IMR-90 (cell line): Measurements from ENCODE around the gene DHRS7C. TPM values are rescaled to one million over a fixed set of nuclear protein-coding genes. Genes with fewer than 3 reads are reported as not detected.

ENCODE experiments used
- ATAC-seq: fragments of 200-7000 bp; cut with Tn5 transposase; 2 replicates; pipeline ENCODE4 v1.9.1; 2020; ENCODE audit warnings: low read depth, mild to moderate bottlenecking, moderate library complexity
- BruUV-seq: library from RNA; stranded (reverse); fragments of 400-500 nt; replicated peaks from 2 replicates; lab custom pipeline; 2021; lab: Mats Ljungman, UMichigan
- CTCF ChIA-PET: fragments of 300-600 bp; formaldehyde crosslinking; extraction: SDS; loops from one replicate; lab custom pipeline; 2021; ENCODE audit warnings: antibody characterized with exemption; lab: Yijun Ruan, JAX
- POLR2A ChIA-PET: fragments of 300-600 bp; sonication (Branson Sonifier 250); formaldehyde crosslinking; loops from one replicate; lab custom pipeline; 2022; ENCODE audit warnings: antibody characterized with exemption; ENCODE audit not compliant: unreplicated experiment; lab: Charles Lee
- DNase-seq: peaks from one replicate; pipeline ENCODE4 v3.0.0; 2013
- H2AFZ ChIP-seq: replicated peaks from 2 replicates; pipeline ENCODE3; 2013; ENCODE audit warnings: low read length, mild to moderate bottlenecking; ENCODE audit not compliant: poor library complexity
- H2AK5ac ChIP-seq: 2 replicates; pipeline ENCODE4 v1.6.1; 2013; ENCODE audit warnings: low read depth, low read length, inconsistent platforms
- H2AK9ac ChIP-seq: replicated peaks from 2 replicates; pipeline ENCODE3; 2013; ENCODE audit warnings: mild to moderate bottlenecking, low read depth, low read length, moderate library complexity; ENCODE audit not compliant: poor library complexity
- H2BK120ac ChIP-seq: 2 replicates; pipeline ENCODE4 v1.6.1; 2013; ENCODE audit warnings: low read depth, low read length, inconsistent platforms
- H2BK15ac ChIP-seq: 3 replicates; pipeline ENCODE4 v1.6.1; 2013; ENCODE audit warnings: low read depth, low read length, inconsistent platforms
- H2BK20ac ChIP-seq: 2 replicates; pipeline ENCODE4 v1.6.1; 2013; ENCODE audit warnings: low read depth, mild to moderate bottlenecking, inconsistent platforms, low read length, moderate library complexity
- H2BK5ac ChIP-seq: 2 replicates; pipeline ENCODE4 v1.6.1; 2013; ENCODE audit warnings: mild to moderate bottlenecking, low read depth, low read length, inconsistent platforms; ENCODE audit not compliant: poor library complexity, severe bottlenecking
- H3K14ac ChIP-seq: replicated peaks from 2 replicates; pipeline ENCODE4 v1.6.1; 2013; ENCODE audit warnings: low read depth, low read length, inconsistent platforms
- H3K18ac ChIP-seq: 2 replicates; pipeline ENCODE4 v1.6.1; 2013; ENCODE audit warnings: low read depth, low read length, control low read depth
- H3K23ac ChIP-seq: 2 replicates; pipeline ENCODE4 v1.6.1; 2013; ENCODE audit warnings: low read depth, low read length, inconsistent platforms
- H3K27ac ChIP-seq: 2 replicates; pipeline ENCODE4 v1.5.1; 2013; ENCODE audit warnings: mild to moderate bottlenecking, control low read depth, low read length; ENCODE audit not compliant: insufficient read depth
- H3K27me3 ChIP-seq: 2 replicates; pipeline ENCODE4 v1.6.1; 2013; ENCODE audit warnings: low read length; ENCODE audit not compliant: control insufficient read depth, insufficient read depth
- H3K36me3 ChIP-seq: 2 replicates; pipeline ENCODE4 v1.6.1; 2013; ENCODE audit warnings: low read length, mixed read lengths; ENCODE audit not compliant: control insufficient read depth, insufficient read depth
- H3K4ac ChIP-seq: 2 replicates; pipeline ENCODE4 v1.6.1; 2013; ENCODE audit warnings: low read depth, low read length, inconsistent platforms
- H3K4me1 ChIP-seq: 2 replicates; pipeline ENCODE4 v1.6.1; 2013; ENCODE audit warnings: low read length, mixed read lengths; ENCODE audit not compliant: control insufficient read depth, insufficient read depth
- H3K4me2 ChIP-seq: 2 replicates; pipeline ENCODE4 v1.6.1; 2013; ENCODE audit warnings: low read depth, mild to moderate bottlenecking, control low read depth, low read length, moderate library complexity
- H3K4me3 ChIP-seq: 2 replicates; pipeline ENCODE4 v1.5.1; 2013; ENCODE audit warnings: low read depth, mild to moderate bottlenecking, control low read depth, low read length, moderate library complexity; ENCODE audit not compliant: insufficient read depth
- H3K56ac ChIP-seq: 2 replicates; pipeline ENCODE4 v1.6.1; 2013; ENCODE audit warnings: low read length, inconsistent platforms; ENCODE audit not compliant: insufficient read depth; ENCODE audit errors: extremely low read depth
- H3K79me1 ChIP-seq, 2 experiments: 2 replicates each; pipeline ENCODE4 v1.6.1; 2013; ENCODE audit warnings: low read length in 2 of 2, inconsistent platforms in 1 of 2, low read depth in 1 of 2
- H3K9ac ChIP-seq: 2 replicates; pipeline ENCODE4 v1.6.1; 2013; ENCODE audit warnings: low read depth, low read length, control low read depth
- H3K9me1 ChIP-seq: 2 replicates; pipeline ENCODE4 v1.6.1; 2013; ENCODE audit warnings: low read length, inconsistent platforms; ENCODE audit not compliant: insufficient read depth
- H3K9me3 ChIP-seq: 2 replicates; pipeline ENCODE4 v1.6.1; 2013; ENCODE audit warnings: low read length; ENCODE audit not compliant: control insufficient read depth, insufficient read depth
- H4K20me1 ChIP-seq: 2 replicates; pipeline ENCODE4 v1.6.1; 2013; ENCODE audit warnings: low read length, inconsistent platforms; ENCODE audit not compliant: insufficient read depth
- H4K5ac ChIP-seq: 2 replicates; pipeline ENCODE4 v1.6.1; 2013; ENCODE audit warnings: mild to moderate bottlenecking, low read depth, low read length, control low read depth
- H4K8ac ChIP-seq, 2 experiments: 2 replicates each; pipeline ENCODE4 v1.6.1; 2013; ENCODE audit warnings: low read depth in 2 of 2, low read length in 2 of 2, control low read depth in 1 of 2, inconsistent platforms in 1 of 2
- H4K91ac ChIP-seq: 2 replicates; pipeline ENCODE4 v1.6.1; 2013; ENCODE audit warnings: low read depth, low read length, inconsistent platforms; ENCODE audit not compliant: insufficient read depth
- CTCF ChIP-seq: conservative IDR thresholded peaks from 2 replicates; pipeline ENCODE4 v1.5.1; 2012; ENCODE audit warnings: mild to moderate bottlenecking, low read depth, low read length, improper control_type of control experiment
- WGBS, 2 experiments: methylation state at CpG; one replicate each; pipeline versions ENCODE4 v1.1.5 to v1.1.7; 2013; ENCODE audit warnings: missing lambda C conversion rate in 2 of 2; ENCODE audit not compliant: insufficient read length in 1 of 2; ENCODE audit errors: extremely low coverage in 2 of 2; 5-methylcytosine and 5-hydroxymethylcytosine counted together
- dilution Hi-C: fragments of 300-500 bp; cut with HindIII; formaldehyde crosslinking; loops from one replicate; pipeline ENCODE4 v1.14.3; 2018; ENCODE audit warnings: low sequenced_read_pairs; ENCODE audit not compliant: unreplicated experiment
- in situ Hi-C: fragments of 300-500 bp; cut with MboI; formaldehyde crosslinking; loops from 3 replicates; pipeline ENCODE4 v1.14.3; 2019; ENCODE audit warnings: low sequenced_read_pairs, inconsistent platforms, mixed read lengths
- intact Hi-C: fragments of 100-400 bp; cut with micrococcal nuclease; formaldehyde crosslinking; loops from 2 replicates; pipeline ENCODE4 v1.10.0; 2022
- polyA plus RNA-seq, 3 experiments: library from polyadenylated mRNA; depleted of rRNA; stranded (reverse); fragments of >200 nt; gene quantifications; 2 replicates each; pipeline ENCODE4 v1.2.3, GENCODE V29; 2012; ENCODE audit warnings: low replicate concordance in 1 of 3
- total RNA-seq: library from RNA; depleted of rRNA; stranded (reverse); fragments of >200 nt; gene quantifications from 2 replicates; pipeline ENCODE4 v1.2.3, GENCODE V29; 2012

The DHRS7C gene
- total and polyA plus RNA-seq, 2 of the 4 experiments (the other 2 are of a cell fraction), result not detected

GRCh38 chr17:9769036-9769695 is 22.2 kb downstream of the DHRS7C start:
- no peak for TF ChIP-seq CTCF
- Histone ChIP-seq H2BK5ac (no peak overlapping the region), H3K9me1 (no peaks in the 10 kb centered on the region), H3K23ac (no peak overlapping the region), H3K56ac (no peak overlapping the region), H3K9ac (no peak overlapping the region), H3K4me3 (no peak overlapping the region), H2BK120ac (no peak overlapping the region), H3K27ac (no peak overlapping the region), H2AK9ac (no peak overlapping the region), H4K20me1 (no peaks in the 10 kb centered on the region), H3K14ac (no peak overlapping the region), H2AFZ (no peak overlapping the region), H3K4me1 (no peaks in the 10 kb centered on the region), H2AK5ac (no peak overlapping the region), H3K4me2 (no peak overlapping the region), H2BK15ac (no peak overlapping the region), H3K18ac (no peak overlapping the region), H3K4ac (no peak overlapping the region), H3K79me1 (no peaks in the 10 kb centered on the region), H3K27me3 (no peaks in the 10 kb centered on the region), H4K8ac (no peak overlapping the region), H4K5ac (no peak overlapping the region), H2BK20ac (no peak overlapping the region), H3K9me3 (no peaks in the 10 kb centered on the region), H3K36me3 (no peaks in the 10 kb centered on the region), H4K91ac (no peak overlapping the region)
- BruUV-seq, result no TSS peak
- ATAC-seq (no peak), DNase-seq (no peak)
- dilution Hi-C loops (no loop called here), in situ Hi-C loops (no loop called here), intact Hi-C loops (no loop called here)
- WGBS, 2 experiments, result 74% methylated on average over 8 of the region's 15 CpGs; no CpG with 5 or more reads in 1 of the 2 experiments
- POLR2A ChIA-PET, result no interaction called here
- CTCF ChIA-PET, result interaction anchor here (1.0 kb wide), 3 partner anchors 10 to 160 kb away, joined by 4 to 7 read pairs (median 5); no protein-coding TSS in a partner anchor
